GM10266 (cell line): ENCODE results near the gene HYAL3.
A peak's percentile ranks its signal among the peaks of the same experiment; 100 is the strongest.

ENCODE experiments used
- DNase-seq: peaks from one replicate; pipeline ENCODE4 v3.0.0; 2012; ENCODE audit errors: extremely low spot score
- CTCF ChIP-seq: IDR thresholded peaks from 2 replicates; pipeline ENCODE4 v1.5.1; 2012; ENCODE audit warnings: mild to moderate bottlenecking, low read depth; ENCODE audit not compliant: control insufficient read depth, insufficient read depth; ENCODE audit errors: missing control alignments

HYAL3 gene

DNA sequence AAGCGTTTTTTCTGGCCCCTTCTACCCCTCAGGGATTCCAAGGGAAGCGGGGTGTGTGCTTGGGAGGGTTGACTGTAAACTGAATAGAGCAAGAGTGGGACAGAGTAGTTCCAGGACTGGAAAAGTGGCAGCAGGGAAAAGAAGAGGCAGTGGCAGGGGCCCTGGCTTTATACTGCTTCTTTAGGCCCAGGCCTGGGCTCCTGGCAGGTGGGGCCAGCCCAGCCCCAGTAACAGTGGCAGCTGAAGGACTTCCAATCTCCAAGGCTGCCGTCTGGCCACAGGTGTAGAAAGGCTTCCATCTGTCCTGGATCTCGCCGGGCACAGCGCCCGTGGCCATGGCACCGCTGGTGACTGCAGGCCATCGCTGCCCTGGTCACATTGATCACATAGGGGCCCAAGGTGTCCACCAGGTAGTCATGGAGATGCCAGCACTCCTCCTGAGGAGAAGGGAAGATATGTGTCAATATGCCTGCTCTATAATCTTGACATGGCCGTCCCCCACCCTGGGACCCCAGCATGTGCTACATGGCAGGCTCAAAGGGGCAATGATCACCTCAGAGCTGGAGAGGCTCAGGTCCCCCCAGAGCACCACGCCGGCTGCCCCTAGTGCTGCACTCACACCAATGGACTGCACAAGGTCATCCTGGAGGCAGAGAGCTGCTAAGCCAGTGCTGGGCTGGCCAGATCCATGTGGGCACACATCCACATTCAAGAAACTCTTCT, 6.0 kb downstream of the HYAL3 start:
- no peak for DNase-seq
- TF ChIP-seq CTCF = no peak

GRCh38 chr3:50292159-50293078, 6.8 kb downstream of the HYAL3 start, which contains the start of gene IFRD2:
TSS of gene IFRD2 (minus strand) at chr3:50292429. CDS start at chr3:50292274, 155 bp downstream.
- peak; percentile 95 for DNase-seq
- TF ChIP-seq CTCF = no peak

- TF ChIP-seq CTCF = no peak
- no peak for DNase-seq
Measured at GRCh38 chr3:50290161-50290641, 9.0 kb downstream of the HYAL3 start.

GRCh38 chr3:50289130-50289529, 10.1 kb downstream of the HYAL3 start:
- DNase-seq = no peak
- TF ChIP-seq CTCF = no peak

DNA sequence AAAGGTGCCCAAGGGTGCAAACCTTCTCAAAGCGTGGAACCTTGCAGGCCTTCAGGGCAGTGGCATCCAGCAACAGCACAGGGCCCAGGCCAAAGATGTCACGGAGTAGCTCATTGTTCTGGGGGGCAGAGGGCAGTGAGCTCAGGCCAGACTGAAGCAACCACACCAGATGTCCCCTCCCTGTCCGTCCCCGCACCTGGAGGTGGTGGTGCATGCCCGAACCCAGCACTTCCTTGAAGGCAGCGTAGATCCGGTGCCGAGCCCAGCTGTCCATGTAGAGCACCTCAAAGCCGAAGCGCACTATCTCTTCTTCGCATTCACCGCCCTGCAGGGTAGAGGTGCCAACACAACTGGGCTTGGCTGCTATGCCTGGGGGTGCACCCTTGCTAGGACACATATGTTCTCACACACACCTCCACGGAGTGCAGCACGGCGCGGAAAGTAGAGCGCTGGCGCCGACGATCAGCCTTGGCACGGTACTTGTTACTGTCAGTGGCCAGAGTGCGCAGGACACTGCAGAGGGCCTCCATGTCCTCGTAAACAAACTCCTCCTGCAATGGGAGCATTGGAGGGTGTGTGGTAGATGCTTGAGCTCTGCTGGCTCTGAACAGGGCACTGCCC, 10.7 kb downstream of the HYAL3 start:
- DNase-seq = no peak
- no peak for TF ChIP-seq CTCF

- no peak for DNase-seq
- TF ChIP-seq CTCF = no peak
Measured at GRCh38 chr3:50287262-50287661, 11.9 kb downstream of the HYAL3 start.
